Activated CD4-positive, alpha-beta T cell treated with anti-CD3 and anti-CD28 coated beads for 36 hours (primary cell): ENCODE results near the gene TSPAN14. TPM values are rescaled to one million over a fixed set of nuclear protein-coding genes. Genes with fewer than 3 reads are reported as not detected.
"Not testable (repeated sequence)": the region's sequence is repeated elsewhere in the genome, so short reads cannot be mapped to it uniquely, and the experiment has no call there.

Experiments
- ATAC-seq: fragments of 200-7000 bp; cut with Tn5 transposase; one replicate; pipeline ENCODE4 v1.10.0; 2021; ENCODE audit warnings: mild to moderate bottlenecking, moderate library complexity
- CTCF ChIA-PET: fragments of 350-600 bp; sonication (Branson Sonifier 250); formaldehyde crosslinking; loops from one replicate; lab custom pipeline; 2021; ENCODE audit warnings: antibody characterized with exemption; lab: Charles Lee
- POLR2A ChIA-PET: fragments of 350-600 bp; sonication (Branson Sonifier 250); formaldehyde crosslinking; loops from one replicate; lab custom pipeline; 2021; ENCODE audit warnings: antibody characterized with exemption, inconsistent platforms; lab: Charles Lee
- DNase-seq: peaks from one replicate; pipeline ENCODE4 v3.0.0-alpha.2; 2020
- H3K27ac Mint-ChIP-seq: one replicate; pipeline ENCODE4 v1.8.0; 2021; ENCODE audit warnings: mixed read lengths
- H3K27me3 Mint-ChIP-seq: one replicate; pipeline ENCODE4 v1.8.0; 2021; ENCODE audit warnings: mixed read lengths
- H3K36me3 Mint-ChIP-seq: one replicate; pipeline ENCODE4 v1.8.0; 2021; ENCODE audit warnings: low read depth, mixed read lengths
- H3K4me1 Mint-ChIP-seq: one replicate; pipeline ENCODE4 v1.8.0; 2021; ENCODE audit warnings: mixed read lengths
- H3K4me3 Mint-ChIP-seq: one replicate; pipeline ENCODE4 v1.8.0; 2021; ENCODE audit warnings: mild to moderate bottlenecking, moderate library complexity, mixed read lengths
- H3K9me3 Mint-ChIP-seq: one replicate; pipeline ENCODE4 v1.8.0; 2021; ENCODE audit warnings: low read depth, mixed read lengths
- intact Hi-C, 2 experiments: fragments of 100-400 bp; cut with DNase I in 1 of 2; cut with micrococcal nuclease in 1 of 2; formaldehyde crosslinking; loops; one replicate each; pipeline versions ENCODE4 v1.14.2 to v1.15.1; 2022 to 2024; cut with DNase I, micrococcal nuclease
- total RNA-seq, 2 experiments: library from RNA; stranded (reverse); gene quantifications; one replicate each; pipeline ENCODE4 v1.2.3, GENCODE V29; 2021

The TSPAN14 gene
- total RNA-seq, 2 experiments from 2014 or later, result 37.6 to 43.8 TPM

DNA sequence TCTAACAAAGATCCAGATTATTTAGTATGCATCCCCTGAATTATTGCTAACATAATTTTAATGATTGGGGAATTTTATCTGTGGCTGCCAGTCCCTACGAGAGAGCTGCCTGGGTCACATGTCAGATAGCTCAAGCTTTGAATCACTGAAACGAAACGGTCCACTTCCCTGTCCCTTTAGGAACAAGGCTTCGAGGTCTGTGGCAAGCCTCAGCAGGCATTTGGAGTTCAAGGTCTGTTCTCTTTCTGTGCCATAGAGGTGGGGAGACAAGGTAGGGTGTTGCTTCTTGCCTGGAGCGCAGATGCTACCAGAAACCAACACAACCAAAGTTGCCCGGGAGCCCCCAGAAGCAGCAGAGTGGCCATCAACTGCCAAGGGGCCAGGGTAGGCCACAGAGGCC lies 69.7 kb downstream of the TSPAN14 start:
- intact Hi-C loops, result loop anchor here in 1 of 2 experiments (10.0 kb wide), 1 partner anchor 449 kb away; the partner anchor contains the start of gene TMEM254
- ATAC-seq (no peak), DNase-seq (no peak)
- CTCF ChIA-PET, result no interaction called here
- no peaks in the 10 kb centered on the region for H3K9me3 Mint-ChIP-seq
- peaks cover 47% of the 10 kb centered on the region for H3K4me1 Mint-ChIP-seq
- POLR2A ChIA-PET, result no interaction called here
- H3K27me3 Mint-ChIP-seq, result no peaks in the 10 kb centered on the region
- peaks cover 9% of the 10 kb centered on the region for H3K36me3 Mint-ChIP-seq
- no peak overlapping the region for H3K4me3 Mint-ChIP-seq
- H3K27ac Mint-ChIP-seq, result peak overlapping the region; percentile 80

- H3K27ac Mint-ChIP-seq, result peak overlapping the region; percentile 80
- H3K36me3 Mint-ChIP-seq, result peaks cover 10% of the 10 kb centered on the region
- DNase-seq (no peak), ATAC-seq (no peak)
- H3K4me1 Mint-ChIP-seq, result peaks cover 52% of the 10 kb centered on the region
- no peaks in the 10 kb centered on the region for H3K9me3 Mint-ChIP-seq
- ChIA-PET CTCF (interaction anchor here (0.6 to 3.3 kb wide), 5 partner anchors 13 to 146 kb away, joined by 3 to 12 read pairs (median 3); no protein-coding TSS in a partner anchor), POLR2A (no interaction called here)
- no peak overlapping the region for H3K4me3 Mint-ChIP-seq
- intact Hi-C loops, result loop anchor here in 1 of 2 experiments (10.0 kb wide), 1 partner anchor 450 kb away; the partner anchor contains the start of gene TMEM254
- H3K27me3 Mint-ChIP-seq, result no peaks in the 10 kb centered on the region
Measured at GRCh38 chr10:80524190-80524909, 70.2 kb downstream of the TSPAN14 start.

DNA sequence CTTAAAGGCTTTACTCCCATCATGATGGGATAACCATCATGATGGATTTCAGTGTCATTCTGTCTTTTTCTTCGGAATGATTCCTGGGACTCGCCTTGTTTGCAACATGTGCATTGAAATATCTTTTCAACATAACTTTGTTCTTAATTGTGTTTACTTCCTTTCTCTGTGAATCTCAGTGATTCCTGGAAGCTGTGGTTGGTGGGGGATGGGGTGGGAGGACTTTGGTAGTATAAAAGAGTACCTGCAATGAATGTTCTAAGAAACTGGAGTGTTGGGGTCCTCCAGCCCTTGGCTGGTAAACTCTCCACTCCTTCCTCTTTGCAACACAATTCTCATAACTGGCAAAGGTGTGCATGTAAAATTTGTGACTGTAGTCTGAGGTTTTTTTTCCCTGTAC lies 72.1 kb downstream of the TSPAN14 start:
- Mint-ChIP-seq H3K27me3 (no peaks in the 10 kb centered on the region), H3K36me3 (peaks cover 8% of the 10 kb centered on the region), H3K4me3 (no peak overlapping the region), H3K9me3 (no peaks in the 10 kb centered on the region), H3K4me1 (peaks cover 70% of the 10 kb centered on the region), H3K27ac (peak overlapping the region; percentile 71)
- CTCF ChIA-PET, result interaction anchor here (0.5 to 3.3 kb wide), 6 partner anchors 14 to 148 kb away, joined by 3 to 12 read pairs (median 6); no protein-coding TSS in a partner anchor
- no peak for ATAC-seq
- POLR2A ChIA-PET, result no interaction called here
- intact Hi-C loops, result loop anchor here (5.0 to 10.0 kb wide), 2 partner anchors 144 to 451 kb away; partner anchors contain the start of gene TMEM254 (in 1 of the 2)
- no peak for DNase-seq

DNA sequence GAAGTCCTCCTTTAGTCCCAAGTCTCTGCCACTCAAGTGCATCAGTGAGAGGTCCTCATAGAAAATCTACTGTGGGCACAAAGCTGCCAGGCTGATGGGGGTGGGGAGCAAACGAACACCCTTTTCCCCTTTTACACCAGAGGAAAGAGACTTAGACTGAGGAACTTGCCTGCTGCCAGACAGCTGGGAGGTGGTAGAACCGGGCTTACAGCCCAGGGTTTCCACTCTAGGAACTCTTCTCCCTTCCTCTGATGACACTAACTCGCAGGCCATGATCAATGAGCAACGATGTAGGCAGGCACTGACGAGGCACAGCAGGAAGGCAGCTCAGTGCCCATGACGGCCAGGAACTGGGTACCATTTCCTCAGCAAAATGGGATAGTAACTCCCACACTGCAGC lies 72.6 kb downstream of the TSPAN14 start:
- CTCF ChIA-PET, result interaction anchor here (0.5 to 3.3 kb wide), 8 partner anchors 10 to 149 kb away, joined by 3 to 12 read pairs (median 3); no protein-coding TSS in a partner anchor
- Mint-ChIP-seq H3K4me1 (peaks cover 75% of the 10 kb centered on the region), H3K27ac (peak overlapping the region; percentile 71), H3K4me3 (no peak overlapping the region), H3K36me3 (peaks cover 7% of the 10 kb centered on the region), H3K9me3 (no peaks in the 10 kb centered on the region), H3K27me3 (no peaks in the 10 kb centered on the region)
- DNase-seq (no peak), ATAC-seq (no peak)
- POLR2A ChIA-PET, result no interaction called here
- intact Hi-C loops, result loop anchor here (5.0 to 10.0 kb wide), 2 partner anchors 144 to 452 kb away; partner anchors contain the start of gene TMEM254 (in 1 of the 2)

DNA sequence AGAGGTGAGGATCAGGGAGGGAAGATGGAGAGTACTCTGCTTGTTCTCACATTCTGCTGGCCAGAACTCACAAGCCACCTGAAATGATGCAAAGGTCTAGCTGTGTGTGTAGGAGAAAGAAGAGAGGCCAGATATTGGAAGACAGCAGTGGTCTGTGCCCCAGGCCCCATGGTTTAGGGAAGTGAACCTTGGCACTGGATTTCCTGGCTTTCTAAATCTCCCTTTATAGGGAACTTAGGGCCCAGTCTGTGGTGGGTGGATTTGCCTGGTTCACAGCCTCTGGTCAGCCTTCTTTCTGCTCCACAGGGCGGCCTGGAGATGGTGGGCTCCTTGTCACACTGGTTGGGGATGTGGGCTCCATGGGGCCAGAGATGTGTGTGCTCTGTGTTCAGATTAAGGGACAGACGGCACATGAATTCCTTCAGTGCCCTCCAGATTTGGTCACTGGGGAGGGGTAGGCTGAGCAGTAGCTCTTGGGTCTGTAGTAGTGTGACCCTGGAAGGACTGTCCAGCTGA lies 74.1 kb downstream of the TSPAN14 start:
- ChIA-PET POLR2A (no interaction called here), CTCF (interaction anchor here (0.7 to 1.2 kb wide), 2 partner anchors 71 to 150 kb away, joined by 3 read pairs; no protein-coding TSS in a partner anchor)
- no peak for ATAC-seq
- Mint-ChIP-seq H3K27ac (no peak overlapping the region), H3K27me3 (no peaks in the 10 kb centered on the region), H3K9me3 (no peaks in the 10 kb centered on the region), H3K4me3 (no peak overlapping the region), H3K4me1 (peaks cover 78% of the 10 kb centered on the region), H3K36me3 (peaks cover 10% of the 10 kb centered on the region)
- intact Hi-C loops, result loop anchor here (5.0 to 10.0 kb wide), 2 partner anchors 146 to 453 kb away; partner anchors contain the start of gene TMEM254 (in 1 of the 2)
- DNase-seq, result no peak

GRCh38 chr10:80528901-80529300 lies 74.8 kb downstream of the TSPAN14 start:
- H3K27ac Mint-ChIP-seq, result peak overlapping the region; percentile 61
- DNase-seq (no peak), ATAC-seq (no peak)
- POLR2A ChIA-PET, result no interaction called here
- H3K4me3 Mint-ChIP-seq, result no peak overlapping the region
- H3K9me3 Mint-ChIP-seq, result no peaks in the 10 kb centered on the region
- H3K4me1 Mint-ChIP-seq, result peaks cover 73% of the 10 kb centered on the region
- H3K27me3 Mint-ChIP-seq, result no peaks in the 10 kb centered on the region
- CTCF ChIA-PET, result interaction anchor here (1.0 kb wide), 1 partner anchor 24 kb away, joined by 3 read pairs; no protein-coding TSS in a partner anchor
- peaks cover 10% of the 10 kb centered on the region for H3K36me3 Mint-ChIP-seq
- intact Hi-C loops, result loop anchor here (5.0 to 10.0 kb wide), 2 partner anchors 147 to 454 kb away; partner anchors contain the start of gene TMEM254 (in 1 of the 2)

DNA sequence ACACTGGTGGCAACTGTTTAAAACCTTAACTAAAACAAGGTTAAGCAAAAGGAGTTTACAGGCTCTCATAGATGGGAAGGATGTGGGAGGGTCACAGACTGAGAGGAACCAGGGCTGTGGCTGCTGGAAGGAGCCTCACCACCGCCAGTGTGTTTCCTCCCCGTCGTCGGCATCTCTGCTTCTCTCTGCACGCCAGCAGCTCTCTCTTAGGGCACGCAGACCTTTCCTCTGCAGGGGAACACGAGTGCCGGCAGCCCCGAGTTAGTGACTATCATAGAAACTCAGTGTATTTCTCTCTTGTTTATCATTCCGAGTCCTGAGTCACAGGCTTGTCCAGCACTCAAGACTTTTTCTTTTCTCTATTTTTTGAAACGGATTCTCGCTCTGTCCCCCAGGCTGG lies 75.5 kb downstream of the TSPAN14 start:
- intact Hi-C loops, result loop anchor here (1.0 to 10.0 kb wide), 4 partner anchors 85 to 455 kb away; partner anchors contain the start of gene TMEM254 (in 1 of the 2)

GRCh38 chr10:80530251-80530650 lies 76.1 kb downstream of the TSPAN14 start:
- peaks cover 10% of the 10 kb centered on the region for H3K36me3 Mint-ChIP-seq
- POLR2A ChIA-PET, result no interaction called here
- no peak overlapping the region for H3K4me3 Mint-ChIP-seq
- peak; percentile 81 for DNase-seq
- ATAC-seq, result peak; percentile 92
- peak overlapping the region; percentile 61 for H3K27ac Mint-ChIP-seq
- peaks cover 66% of the 10 kb centered on the region for H3K4me1 Mint-ChIP-seq
- H3K9me3 Mint-ChIP-seq, result no peaks in the 10 kb centered on the region
- intact Hi-C loops, result loop anchor here in 1 of 2 experiments (1.0 kb wide), 2 partner anchors 86 to 152 kb away; no protein-coding TSS in a partner anchor
- CTCF ChIA-PET, result interaction anchor here (0.7 to 2.1 kb wide), 8 partner anchors 11 to 152 kb away, joined by 3 to 13 read pairs (median 4); no protein-coding TSS in a partner anchor
- no peaks in the 10 kb centered on the region for H3K27me3 Mint-ChIP-seq

More for the DNA sequence above, 75.5 kb downstream of the TSPAN14 start:
- Mint-ChIP-seq H3K27ac (peak overlapping the region; percentile 61), H3K4me3 (no peak overlapping the region), H3K27me3 (no peaks in the 10 kb centered on the region), H3K36me3 (peaks cover 10% of the 10 kb centered on the region), H3K9me3 (no peaks in the 10 kb centered on the region), H3K4me1 (peaks cover 66% of the 10 kb centered on the region)
- peak; percentile 53 for DNase-seq
- POLR2A ChIA-PET, result no interaction called here
- CTCF ChIA-PET, result interaction anchor here (0.7 to 2.1 kb wide), 7 partner anchors 12 to 148 kb away, joined by 3 to 13 read pairs (median 5); no protein-coding TSS in a partner anchor
- ATAC-seq, result peak; percentile 24

DNA sequence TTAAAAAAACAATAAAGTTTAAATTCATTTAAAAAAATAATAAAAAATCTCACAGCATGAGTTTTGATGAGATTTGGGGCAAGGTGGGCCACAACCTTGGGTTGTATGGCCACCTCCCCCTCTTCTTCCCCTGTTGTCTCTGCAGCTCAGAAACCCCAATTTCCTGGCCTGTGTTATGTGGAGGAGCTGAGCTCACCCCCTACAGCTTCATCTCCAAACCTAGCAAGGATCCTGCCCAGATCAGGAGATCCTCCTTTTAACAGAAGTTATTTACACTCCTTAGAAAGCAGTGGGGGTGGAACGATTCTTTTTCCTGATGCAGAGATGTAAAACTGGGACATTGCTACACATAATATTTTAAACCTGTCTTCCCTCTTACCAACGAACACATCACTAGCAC lies 76.7 kb downstream of the TSPAN14 start:
- ChIA-PET CTCF (interaction anchor here (0.6 to 2.1 kb wide), 10 partner anchors 11 to 153 kb away, joined by 3 to 13 read pairs (median 4); no protein-coding TSS in a partner anchor), POLR2A (no interaction called here)
- Mint-ChIP-seq H3K36me3 (peaks cover 13% of the 10 kb centered on the region), H3K27me3 (no peaks in the 10 kb centered on the region), H3K9me3 (no peaks in the 10 kb centered on the region), H3K4me3 (no peak overlapping the region), H3K27ac (peak overlapping the region; percentile 62), H3K4me1 (peaks cover 63% of the 10 kb centered on the region)
- intact Hi-C loops, result loop anchor here in 1 of 2 experiments (1.0 kb wide), 2 partner anchors 87 to 153 kb away; no protein-coding TSS in a partner anchor
- DNase-seq, result no peak
- ATAC-seq, result no peak

DNA sequence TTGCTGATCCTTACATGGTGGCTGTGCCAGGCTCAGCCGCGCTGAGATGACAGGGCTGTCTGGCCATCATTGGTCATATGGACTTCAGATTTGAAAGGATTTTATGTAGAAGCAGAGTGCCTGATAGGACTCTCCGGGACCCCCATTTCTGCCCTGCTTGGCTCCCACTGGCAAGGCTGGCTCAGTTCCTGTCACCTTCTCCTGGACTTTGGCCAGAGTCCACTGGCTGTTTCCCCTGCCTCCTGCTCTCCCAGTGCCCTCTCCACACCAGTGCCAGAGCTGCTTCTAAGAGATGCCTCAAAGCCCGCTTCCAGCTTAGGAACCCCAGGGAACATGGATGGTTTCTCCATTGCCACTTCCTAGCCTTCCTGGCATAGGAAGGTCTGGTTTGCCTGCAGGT lies 78.5 kb downstream of the TSPAN14 start:
- Mint-ChIP-seq H3K27ac (peak overlapping the region; percentile 63), H3K27me3 (no peaks in the 10 kb centered on the region), H3K4me1 (peaks cover 50% of the 10 kb centered on the region), H3K9me3 (no peaks in the 10 kb centered on the region), H3K36me3 (peaks cover 11% of the 10 kb centered on the region), H3K4me3 (no peak overlapping the region)
- DNase-seq, result no peak
- ChIA-PET CTCF (no interaction called here), POLR2A (no interaction called here)
- no peak for ATAC-seq
- intact Hi-C loops, result no loop called here

- H3K9me3 Mint-ChIP-seq, H3K36me3 Mint-ChIP-seq, H3K4me3 Mint-ChIP-seq, DNase-seq, CTCF ChIA-PET, POLR2A ChIA-PET, H3K27ac Mint-ChIP-seq, intact Hi-C loops, H3K27me3 Mint-ChIP-seq, ATAC-seq: not testable (repeated sequence)
- peaks cover 38% of the 10 kb centered on the region for H3K4me1 Mint-ChIP-seq
Measured at GRCh38 chr10:80534059-80534458, 79.9 kb downstream of the TSPAN14 start.
